GM18508 (cell line): ENCODE data around the gene UPK3A.

Source experiments
- ATAC-seq: cut with Tn5 transposase; IDR thresholded peaks from one replicate; pipeline ENCODE4 v1.9.1; 2021; ENCODE audit warnings: moderate number of reproducible peaks; ENCODE audit not compliant: insufficient read depth, unreplicated experiment

UPK3A gene

GRCh38 chr22:45284705-45285262, at the start of gene UPK3A:
Gene UPK3A (plus strand): TSS chr22:45284949. CDS start chr22:45285014, 65 bp downstream.
- no peak for ATAC-seq

DNA sequence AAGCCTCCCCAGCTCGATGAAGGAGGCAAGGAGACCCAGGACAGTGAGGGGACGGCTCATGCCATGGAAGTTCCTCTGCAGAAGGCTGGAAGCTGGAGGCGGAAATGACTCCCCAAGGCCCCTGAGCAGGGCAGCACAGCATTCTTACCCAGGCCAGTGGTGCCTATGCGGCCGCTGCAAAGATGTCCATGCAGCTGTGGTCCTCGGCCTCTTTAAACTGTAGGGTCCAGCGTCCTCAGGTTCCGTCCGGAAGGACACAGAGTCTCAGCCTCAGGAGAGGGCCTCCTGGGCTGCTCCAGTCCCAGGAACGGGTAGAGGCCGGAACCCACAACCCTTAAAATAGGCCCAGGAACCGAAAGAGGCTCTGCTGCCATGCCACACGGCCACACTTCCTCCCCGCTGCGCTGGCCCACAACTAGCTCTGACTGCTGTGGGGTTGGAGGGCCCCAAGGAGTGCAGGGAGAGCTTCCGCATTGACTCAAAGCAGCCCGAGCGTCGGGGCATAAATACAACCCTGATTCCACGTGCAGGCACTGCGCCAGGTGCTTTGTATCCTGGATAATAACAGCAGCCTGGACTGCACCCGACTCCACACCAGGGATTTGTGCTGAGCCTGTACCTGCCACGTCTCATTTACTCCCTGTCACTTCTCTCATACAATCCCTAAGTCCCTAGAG, 49.5 kb upstream of the UPK3A start:
- no peak for ATAC-seq

GRCh38 chr22:45235851-45236342, 48.9 kb upstream of the UPK3A start:
- ATAC-seq = no peak

DNA sequence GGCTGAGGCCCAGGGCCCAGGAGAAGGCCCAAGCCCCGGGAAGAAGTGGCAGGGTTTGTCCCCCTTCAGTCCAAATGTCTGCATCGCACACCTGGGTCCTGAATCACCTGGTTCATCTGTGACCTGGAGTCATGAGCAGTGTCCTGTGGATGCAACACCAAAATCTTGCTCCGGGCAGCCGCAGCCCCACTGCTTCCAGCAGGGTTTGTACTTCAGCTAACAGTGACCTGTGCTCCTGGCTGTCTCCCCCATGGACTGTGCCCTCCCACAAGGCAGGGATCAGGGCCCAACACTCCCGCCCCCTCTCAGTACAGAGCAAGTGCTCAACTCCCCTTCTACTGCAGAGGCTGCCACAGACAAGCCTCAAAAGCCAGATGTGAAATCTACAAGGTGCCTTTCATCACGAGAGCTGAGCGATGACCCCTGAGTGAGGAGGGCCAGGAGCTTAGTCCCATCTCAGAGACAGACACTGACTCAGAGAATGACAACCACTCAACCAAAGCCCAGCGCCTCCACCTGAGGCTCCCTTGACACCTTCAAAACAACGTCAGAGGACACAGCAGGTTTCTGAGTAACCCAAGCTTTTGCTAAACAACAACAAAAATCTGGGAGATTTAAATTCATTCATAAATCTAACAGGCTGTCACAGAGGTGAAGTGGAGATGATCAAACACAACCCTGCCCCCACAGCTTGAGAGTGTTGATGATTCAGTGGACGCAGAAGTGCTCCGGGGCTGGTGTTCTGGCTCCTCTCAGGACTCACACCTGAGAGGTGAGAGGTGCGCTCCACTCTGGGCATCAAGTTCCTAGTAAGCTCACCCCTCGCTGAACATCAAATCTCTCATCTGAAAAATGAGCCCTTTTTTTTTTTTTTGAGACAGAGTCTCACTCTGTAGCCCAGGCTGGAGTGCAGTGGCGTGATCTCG, 47.4 kb upstream of the UPK3A start:
- no peak for ATAC-seq

DNA sequence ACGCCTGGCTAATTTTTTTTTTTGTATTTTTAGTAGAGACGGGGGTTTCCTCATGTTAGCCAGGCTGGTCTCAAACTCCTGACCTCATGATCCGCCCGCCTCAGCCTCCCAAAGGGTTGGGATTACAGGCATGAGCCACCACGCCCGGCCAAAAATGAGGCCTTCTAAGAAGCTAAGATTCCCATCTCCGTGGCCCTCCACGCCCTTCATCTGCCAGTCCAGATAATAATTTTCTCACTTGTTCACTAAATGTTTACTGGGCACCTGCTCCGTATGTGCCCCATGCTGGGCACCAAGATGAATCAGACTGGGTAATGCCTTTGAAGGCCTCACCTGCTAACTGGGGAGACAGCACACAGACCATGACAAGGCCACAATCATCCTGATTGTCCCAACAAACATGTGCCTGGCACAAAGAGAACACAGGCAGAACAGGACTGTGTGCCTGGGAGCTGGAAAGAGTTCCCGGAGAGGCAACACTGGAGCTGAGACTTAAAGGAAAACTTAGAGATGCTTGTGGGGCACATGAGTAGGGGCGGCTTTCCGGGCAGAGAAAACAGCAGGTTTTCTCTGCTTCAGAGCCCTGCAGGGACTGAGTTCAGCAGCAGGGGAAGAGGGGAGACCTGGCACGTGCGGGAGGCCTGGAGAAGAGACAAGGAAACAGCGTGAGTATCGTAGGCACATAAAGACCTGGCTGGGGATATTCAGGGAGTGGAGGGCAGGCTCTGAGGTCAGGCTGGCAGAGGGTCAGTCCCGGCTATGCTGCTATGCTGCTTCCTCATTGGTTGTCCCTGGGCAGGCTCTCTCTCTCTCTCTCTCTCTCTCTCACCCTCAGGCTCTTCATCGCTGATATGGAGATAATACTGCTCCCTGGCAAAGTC, 46.4 kb upstream of the UPK3A start:
- ATAC-seq = no peak

DNA sequence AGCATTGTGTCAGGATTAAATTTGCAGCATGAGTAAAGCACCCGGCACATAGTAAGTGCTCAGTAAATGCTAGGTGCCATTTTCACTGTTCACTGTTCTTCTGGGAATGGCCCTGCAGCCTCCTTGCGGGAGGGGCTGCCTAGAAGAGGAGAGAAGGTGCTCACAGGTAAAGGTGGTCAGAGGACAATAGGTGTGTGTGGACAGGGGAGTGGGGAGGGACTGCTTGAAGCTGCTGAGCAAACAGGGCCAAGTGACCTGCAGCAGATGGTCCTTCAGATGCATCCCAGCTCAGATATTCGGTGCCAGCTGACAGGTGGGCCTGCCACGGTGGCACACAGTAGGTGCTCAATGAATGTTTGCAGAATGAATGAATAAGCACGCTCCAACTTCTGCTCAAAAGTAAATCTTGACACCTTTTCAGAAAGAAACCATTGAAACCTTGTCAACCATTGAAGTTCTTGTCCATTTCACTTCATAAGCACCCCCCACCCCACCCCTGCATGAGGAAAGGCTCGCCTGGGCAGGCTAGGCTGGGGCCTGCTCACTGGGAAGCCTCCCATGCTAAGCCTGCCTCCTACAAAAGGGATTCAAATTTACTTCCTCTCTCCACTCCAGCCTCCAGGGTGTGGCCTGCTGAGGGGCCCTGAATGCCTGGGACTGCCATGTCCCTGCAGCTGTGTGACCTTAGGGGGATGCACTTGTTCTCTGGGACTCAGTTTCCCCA, 45.6 kb upstream of the UPK3A start:
- ATAC-seq = no peak

GRCh38 chr22:45239681-45240051, 45.1 kb upstream of the UPK3A start:
- ATAC-seq = no peak

DNA sequence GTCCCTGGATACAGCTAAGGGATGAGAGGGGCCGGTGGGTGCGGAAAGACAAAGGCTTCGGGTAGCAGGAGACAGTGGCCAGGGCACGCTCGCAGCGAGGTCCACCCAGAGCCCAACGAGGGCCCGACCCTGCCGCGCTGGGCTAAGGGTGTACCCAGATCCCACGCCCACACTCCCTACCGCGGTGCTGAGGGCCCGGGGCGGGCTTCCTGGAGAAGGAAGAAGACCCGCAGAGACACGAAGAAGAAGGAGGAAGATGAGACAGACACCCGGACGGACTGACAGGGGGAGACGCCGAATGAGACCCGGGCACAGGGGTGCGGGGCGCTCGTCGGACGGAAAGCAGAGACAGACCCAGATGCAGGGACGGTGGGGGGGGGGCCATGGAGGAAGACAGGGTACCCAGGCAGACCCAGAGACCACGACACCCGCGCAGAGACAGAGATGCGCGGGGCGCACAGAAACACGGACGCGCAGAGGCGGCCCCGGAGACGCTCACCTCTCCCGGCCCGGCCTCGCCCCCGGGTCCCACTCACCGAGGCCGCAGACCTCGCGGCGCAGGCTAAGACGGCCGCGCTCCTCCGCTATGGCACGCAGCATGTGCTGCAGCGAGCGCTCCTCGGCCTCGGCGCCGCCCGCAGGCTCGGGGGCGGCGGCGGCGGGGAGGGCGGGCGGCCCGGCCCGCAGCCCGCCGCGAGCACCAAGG, 44.5 kb upstream of the UPK3A start:
- ATAC-seq = no peak

DNA sequence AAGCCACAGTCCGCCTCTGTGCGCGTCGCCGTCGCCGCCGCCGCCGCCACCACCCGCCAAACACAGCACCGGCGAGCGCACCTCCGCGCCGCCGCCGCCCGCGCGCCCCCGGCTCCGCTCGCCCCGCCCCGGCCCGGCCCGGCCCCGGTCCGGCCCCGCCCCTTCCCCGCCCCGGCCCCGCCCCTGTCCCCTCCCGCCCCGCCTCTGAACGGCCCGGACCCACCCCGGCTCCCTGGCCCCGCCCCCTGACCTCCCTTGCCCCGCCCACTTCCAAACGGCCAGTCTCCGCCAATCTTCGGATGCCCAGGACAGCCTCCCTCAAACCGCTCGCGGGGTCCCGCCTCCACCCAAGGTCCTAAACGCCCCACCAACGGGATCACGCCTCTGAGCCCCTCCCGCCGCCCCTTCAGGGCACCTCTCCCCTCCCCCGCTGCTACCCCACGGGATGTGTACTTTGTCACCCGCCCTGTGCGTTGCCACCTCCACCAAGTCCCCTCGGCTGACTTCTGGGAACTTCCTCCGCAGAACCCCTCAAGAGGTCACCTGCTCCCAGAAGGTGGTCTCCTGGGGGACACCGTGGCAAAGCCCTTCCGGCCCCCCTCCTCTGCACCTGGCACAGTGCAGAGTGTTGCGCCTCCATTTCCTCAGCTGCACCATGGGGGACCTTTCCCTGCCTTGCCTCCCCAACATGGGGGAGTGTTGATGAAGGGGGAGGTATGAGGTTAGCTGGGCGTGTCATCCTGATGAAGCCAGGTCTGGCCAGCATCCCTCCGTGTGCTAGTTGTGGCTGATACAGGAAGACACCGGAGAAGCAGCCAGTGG, 43.7 kb upstream of the UPK3A start, which contains the start of gene KIAA0930:
Gene KIAA0930 (minus strand): TSS at position 85 of the 822 bp plus-strand sequence. CDS start 191 bp downstream, outside the sequence.
- no peak for ATAC-seq

DNA sequence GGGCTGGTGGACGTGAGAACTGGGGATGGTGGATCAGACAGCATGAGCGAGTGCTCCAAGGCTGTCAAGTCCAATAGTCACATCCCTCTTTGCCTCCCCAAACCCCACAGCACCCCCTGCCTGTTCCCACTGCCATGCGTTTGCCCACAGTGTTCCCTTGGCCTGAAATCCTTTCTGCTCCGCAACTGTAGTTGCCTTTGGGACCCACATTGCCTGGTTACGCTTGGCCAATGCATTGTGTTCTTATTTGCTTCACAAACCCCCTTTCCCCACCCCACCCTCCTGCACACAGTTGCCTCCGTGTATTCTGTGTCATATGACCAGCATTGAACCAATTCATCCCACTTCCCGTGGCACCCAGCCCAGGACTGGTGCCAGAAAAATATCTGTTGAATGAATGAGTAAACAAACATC, 42.0 kb upstream of the UPK3A start:
- no peak for ATAC-seq

DNA sequence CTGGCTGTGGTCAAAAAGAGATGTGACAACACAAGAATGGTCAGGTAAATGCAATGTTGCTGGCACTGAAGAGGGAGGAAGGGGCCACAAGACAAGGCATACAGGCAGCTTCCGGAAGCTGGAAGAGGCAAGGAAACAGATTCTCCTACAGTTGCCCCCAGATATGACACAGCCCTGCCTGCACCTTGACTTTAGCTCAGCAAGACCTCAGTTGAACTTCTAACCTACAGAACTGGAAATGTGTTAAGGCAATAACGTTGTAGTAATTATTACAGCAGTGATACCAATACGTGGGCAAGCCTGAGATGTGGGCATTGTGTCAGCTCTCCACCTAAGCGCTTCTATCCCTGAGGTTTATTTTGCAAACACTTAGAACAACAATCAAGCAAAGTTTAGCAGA, 39.8 kb upstream of the UPK3A start:
- no peak for ATAC-seq

DNA sequence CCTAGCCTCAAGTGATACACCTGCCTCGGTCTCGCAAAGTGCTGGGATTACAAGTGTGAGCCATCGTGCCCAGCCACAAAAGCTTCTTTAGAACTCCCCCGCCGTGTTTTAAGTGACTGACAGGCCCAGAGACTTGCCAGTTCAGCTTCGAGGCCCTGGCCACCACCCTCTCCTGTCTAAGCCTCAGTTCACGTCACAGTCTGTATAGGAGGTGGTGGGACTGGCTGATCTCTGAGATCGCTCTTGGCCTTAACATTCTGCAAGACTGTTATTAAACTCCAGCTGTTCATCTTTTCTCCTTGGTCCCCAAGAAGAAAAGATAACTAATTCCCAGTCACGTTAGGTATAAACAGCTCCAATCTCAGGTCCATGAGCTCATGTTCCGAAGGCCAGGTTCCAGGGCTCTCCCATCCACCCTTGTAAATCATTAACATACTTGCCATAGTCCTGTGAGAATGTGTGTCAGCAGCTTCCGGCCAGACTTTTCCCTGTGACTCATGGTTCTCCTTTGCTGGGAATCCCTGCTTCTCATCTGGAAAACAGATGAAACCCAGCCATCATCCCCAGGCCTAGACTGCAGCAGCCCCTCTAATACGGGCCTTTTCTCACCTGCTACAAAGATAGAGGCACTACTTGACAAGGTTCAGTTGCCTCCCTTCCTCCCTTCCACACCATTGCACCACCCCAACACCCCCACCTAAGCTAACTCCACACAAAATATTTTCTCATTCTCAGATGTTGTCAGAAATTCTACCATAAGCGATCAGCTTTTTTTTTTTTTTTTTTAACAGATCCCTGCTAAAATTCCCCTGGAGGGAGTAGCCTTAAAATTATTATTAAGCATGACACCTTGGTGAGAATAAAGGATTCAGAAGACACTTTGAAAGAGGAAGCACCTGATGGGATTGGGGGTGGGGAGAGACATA, 38.4 kb upstream of the UPK3A start:
- no peak for ATAC-seq

DNA sequence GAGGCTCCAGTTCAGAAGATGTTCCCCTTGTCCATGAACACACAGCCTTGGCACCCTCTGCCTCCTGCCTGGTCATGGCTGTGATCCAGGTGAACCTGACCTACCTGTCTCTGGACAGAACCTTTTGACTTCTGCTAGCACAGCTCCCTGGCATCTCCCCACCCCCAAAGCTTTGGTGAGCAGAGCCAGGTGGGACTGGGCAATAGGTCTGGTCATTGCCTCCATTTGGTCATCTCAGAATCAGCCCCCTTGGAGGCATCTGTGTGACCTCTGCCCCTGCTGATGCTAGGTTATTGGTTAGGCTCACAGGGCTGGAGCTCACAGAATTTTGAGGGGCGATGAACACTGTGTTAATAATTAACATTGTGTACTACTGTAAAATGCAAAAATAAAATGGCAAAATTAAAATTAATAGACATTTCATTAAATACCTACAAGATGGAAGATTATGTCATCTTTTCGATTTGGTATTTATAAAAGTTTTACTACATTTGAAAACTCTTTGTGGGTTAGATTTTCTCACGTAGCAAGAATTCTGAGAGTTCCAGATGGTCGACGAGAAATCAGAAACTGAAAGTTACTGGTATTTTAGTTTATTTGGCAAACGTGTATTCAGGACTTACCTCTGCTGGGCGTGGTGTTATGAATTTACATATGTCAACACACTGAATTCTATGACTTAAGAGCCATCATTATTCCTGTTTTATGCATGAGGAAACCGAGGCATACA, 35.8 kb upstream of the UPK3A start:
- no peak for ATAC-seq

GRCh38 chr22:45251825-45252224, 32.9 kb upstream of the UPK3A start:
- no peak for ATAC-seq

DNA sequence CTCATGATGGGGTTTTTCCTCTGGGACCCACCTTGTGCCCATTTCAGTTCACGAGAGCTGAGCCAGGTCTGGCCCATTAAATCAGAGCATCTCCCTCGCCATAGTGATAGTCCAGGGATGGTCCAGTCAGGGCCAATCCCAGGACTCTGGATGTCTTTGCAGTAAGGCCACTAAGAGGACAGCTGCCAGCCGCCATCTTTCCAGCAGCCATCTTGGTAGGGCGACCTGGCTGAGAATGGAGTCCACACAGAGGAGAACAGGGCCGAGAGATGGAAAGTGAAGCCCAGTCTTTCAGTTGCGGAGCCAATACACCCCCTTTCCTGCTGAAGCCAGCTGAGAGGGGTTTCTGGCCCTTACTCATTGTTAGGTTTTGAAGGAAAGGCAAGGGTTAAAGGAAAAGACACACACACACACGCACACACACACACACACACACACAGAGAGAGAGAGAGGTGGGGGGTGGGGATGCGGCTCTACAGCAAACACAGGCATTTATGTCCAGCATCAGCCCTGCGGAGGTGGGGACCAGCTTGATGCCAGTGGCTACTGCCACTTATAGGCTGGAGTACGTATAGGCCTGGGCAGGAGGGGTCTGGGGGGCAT, 31.6 kb upstream of the UPK3A start:
- no peak for ATAC-seq

DNA sequence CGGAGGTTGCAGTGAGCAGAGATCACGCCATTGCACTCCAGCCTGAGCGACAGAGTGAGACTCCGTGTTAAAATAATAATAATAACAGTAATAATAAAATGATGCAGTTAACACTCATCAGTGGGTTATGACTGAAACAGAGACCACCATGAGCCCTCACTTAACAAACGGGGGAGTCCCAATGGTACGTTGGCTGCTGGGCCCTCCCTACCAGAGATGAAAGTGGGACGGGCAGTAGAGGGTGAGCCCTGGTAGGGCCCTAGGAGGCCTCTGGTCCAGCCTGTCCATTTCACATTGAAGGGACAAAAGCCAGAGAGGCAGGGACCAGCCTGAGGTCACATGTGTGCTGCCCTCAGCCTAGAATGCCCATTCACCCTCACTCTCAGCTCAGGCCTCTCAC, 30.4 kb upstream of the UPK3A start:
- ATAC-seq = no peak
